ENCODE measurements around the gene ANTXR1.

The ANTXR1 gene

GRCh38 chr2:69007169-69007568 is 5.8 kb upstream of the ANTXR1 start:
- no peak for DNase-seq (ENCODE audit: low read depth)

GRCh38 chr2:69007603-69008002 is 5.4 kb upstream of the ANTXR1 start:
- DNase-seq (ENCODE audit: low read depth) = no peak

- DNase-seq (ENCODE audit: low read depth) = no peak
Observed at GRCh38 chr2:69010437-69011194, 2.4 kb upstream of the ANTXR1 start.

DNA sequence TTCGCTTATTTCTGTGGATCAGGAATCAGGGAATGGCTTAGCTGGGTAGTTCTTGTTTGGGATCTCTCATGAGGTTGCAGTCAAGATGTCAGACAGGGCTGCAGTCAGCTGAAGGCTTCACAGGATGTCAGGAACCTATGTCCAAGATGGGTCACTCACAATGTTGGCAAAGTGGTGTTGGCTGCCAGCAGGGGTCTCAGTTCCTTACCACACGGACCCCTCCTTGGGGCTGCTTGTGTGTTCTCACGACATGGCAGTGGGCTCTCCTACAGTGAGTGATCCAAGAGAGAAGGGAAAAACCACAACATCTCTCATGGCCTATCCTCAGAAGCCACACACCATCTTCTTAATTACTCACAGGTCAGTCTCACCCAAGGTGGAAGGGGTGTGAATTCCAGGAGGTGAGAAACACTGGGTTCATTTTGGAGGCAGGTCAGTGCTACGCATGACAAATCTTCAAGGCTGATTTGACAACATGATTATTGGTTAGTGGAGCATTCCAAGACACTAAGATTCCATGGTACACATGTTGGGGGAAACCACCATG is 1.3 kb upstream of the ANTXR1 start:
- no peak for DNase-seq (ENCODE audit: low read depth)

DNA sequence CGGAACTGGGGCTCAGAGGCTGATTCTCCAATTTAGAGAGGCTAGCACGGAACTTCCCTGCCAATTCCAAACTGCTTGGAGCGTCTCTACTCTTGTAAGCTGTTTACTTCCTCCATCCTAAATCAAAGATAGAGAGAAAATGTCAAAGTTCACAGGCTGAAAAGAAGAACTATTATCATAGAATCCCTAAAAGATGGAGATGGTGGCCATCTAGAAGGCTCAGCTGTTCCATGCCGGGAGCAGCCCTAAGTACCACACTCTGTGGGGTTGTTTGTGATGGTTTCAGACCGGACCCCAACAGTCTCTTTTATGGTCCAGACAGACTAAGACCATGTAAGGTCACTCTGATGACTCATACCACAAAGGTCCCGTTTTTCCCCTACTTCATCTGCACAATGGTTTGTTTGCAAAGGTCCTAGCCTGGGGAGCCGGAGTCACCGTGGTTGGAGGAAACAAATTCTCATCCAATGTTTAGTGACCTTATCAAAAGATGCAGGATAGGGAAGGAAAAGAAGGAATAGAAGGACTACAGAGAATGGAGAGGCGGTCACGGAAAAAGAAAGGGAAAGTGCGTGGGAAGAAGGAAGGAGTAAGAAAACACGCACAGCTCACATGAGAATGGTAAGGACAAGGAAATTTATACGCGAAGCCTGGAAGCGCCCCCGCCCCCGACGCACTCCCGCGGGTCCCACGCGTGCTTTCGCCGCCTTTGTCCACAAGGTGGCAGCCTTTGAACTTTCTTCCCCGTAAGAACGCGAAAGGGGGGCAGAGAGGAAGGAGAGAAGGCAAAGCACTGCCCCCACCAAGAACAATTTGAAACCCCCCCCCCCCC is 453 bp upstream of the ANTXR1 start:
- DNase-seq (ENCODE audit: low read depth) = no peak

- no peak for DNase-seq (ENCODE audit: low read depth)
Observed at GRCh38 chr2:69013840-69014821, 1.2 kb downstream of the ANTXR1 start.

- no peak for DNase-seq (ENCODE audit: low read depth)
Observed at GRCh38 chr2:69017080-69017479, 4.1 kb downstream of the ANTXR1 start.

DNA sequence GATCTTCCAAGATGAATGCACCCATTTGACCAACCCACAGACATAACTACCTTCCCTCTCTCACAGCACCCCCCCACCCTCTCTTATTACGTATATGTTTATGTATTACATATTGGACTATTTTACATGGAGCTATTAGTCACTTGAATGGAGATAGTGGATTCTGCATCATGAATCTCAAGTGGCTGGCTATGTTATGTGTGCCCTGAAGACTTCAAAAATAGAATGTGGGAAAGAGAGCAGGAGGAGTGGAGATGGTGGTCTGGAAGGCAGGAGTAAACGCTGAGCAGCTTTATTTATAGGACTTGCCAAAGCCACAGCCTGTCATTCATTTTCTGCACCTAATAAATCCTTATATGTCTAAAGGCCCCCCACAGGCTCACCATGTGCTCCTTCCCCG is 4.9 kb downstream of the ANTXR1 start:
- DNase-seq (ENCODE audit: low read depth) = no peak

- no peak for DNase-seq (ENCODE audit: low read depth)
Observed at GRCh38 chr2:69018678-69019095, 5.7 kb downstream of the ANTXR1 start.

- no peak for DNase-seq (ENCODE audit: low read depth)
Observed at GRCh38 chr2:69020496-69021426, 7.8 kb downstream of the ANTXR1 start.

GRCh38 chr2:69021727-69022126 is 8.7 kb downstream of the ANTXR1 start:
- no peak for DNase-seq (ENCODE audit: low read depth)

DNA sequence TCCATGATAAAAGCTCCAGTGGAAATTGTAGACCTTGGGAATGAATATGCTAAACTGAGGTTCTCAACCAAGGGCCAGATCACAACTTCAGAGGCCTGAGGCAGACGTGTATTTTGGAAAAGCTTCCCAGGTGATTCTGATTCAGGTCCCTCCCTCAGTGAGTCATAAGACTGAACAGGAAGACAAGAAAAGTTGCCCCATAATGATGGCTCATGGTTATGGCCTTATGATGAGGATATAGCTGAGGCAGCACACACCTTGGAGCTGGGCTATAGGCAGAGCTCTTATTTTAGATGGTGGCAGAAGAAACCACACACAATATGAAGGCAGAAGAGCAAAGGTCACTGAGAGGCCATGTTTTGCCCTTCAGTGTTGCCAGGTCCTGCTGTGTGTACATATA is 9.6 kb downstream of the ANTXR1 start:
- DNase-seq (ENCODE audit: low read depth) = no peak

- no peak for DNase-seq (ENCODE audit: low read depth)
Observed at GRCh38 chr2:69023236-69023635, 10.3 kb downstream of the ANTXR1 start.

DNA sequence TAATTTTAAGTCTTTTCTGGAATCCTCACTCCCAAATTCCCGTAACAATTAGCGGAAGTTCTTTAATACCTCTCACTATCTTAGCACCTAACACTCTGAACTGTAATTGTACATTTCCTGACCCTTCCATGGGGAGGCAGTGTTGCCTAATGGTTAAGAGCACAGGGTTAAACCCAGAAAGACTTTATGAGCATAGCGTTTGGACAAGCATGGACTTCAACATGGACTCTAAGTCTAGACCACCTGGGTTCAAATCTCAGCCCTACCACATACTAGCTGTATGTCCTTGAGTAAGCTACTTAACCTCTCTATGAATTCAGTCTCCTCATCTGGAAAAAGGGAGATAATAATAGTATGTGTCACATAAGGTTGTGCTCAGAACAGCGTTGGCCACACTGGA is 13.0 kb downstream of the ANTXR1 start:
- no peak for DNase-seq (ENCODE audit: low read depth)

GRCh38 chr2:69026691-69027459 is 13.9 kb downstream of the ANTXR1 start:
- no peak for DNase-seq (ENCODE audit: low read depth)

GRCh38 chr2:69030800-69031428 is 17.9 kb downstream of the ANTXR1 start:
- DNase-seq (ENCODE audit: low read depth) = no peak

DNA sequence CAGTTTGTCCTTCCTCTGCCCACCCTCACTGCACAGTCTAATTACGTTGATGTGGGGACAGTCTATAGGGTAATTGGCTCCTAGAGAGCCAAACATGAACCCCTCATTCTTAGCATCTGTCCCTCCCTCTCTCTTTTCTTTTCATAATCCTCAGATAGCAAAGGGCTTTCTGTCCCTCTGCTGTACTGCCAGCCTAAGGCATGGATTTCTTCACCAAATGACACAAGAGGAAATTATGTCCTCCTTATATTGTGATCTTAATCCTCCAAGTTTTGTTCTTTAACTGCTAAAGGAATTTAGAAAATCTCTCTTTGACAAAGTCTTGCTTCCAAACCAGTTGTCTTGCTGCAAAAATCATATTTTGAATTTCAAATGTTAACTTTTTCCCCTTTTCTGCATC is 18.5 kb downstream of the ANTXR1 start:
- DNase-seq (ENCODE audit: low read depth) = no peak

DNA sequence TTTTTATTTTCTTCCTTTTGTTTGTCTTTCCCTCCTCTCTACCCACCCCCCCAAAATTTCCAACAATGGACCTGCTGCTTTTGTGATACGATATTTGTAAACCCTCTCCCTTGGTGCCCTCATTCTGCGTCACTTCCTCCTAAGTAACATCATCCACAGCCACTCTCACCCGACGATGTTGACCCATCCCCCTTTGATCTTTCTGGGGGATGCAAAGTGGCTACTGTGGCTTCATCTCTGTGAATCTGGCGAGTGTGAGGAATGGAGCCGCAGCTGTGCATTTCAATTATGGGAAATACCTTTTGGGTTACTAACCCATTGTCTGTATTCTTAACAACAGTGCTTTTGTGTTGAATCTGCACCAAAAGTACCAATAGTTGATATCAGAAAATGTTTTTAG is 19.4 kb downstream of the ANTXR1 start:
- DNase-seq (ENCODE audit: low read depth) = no peak

- no peak for DNase-seq (ENCODE audit: low read depth)
Observed at GRCh38 chr2:69033461-69034095, 20.6 kb downstream of the ANTXR1 start.
